IMR-90 (cell line): ENCODE measurements around the gene MADCAM1. TPM values are rescaled to one million over a fixed set of nuclear protein-coding genes. Genes with fewer than 3 reads are reported as not detected.

Experiments
- ATAC-seq: fragments of 200-7000 bp; cut with Tn5 transposase; 2 replicates; pipeline ENCODE4 v1.9.1; 2020; ENCODE audit warnings: low read depth, mild to moderate bottlenecking, moderate library complexity
- BruUV-seq: library from RNA; stranded (reverse); fragments of 400-500 nt; replicated peaks from 2 replicates; lab custom pipeline; 2021; lab: Mats Ljungman, UMichigan
- CTCF ChIA-PET: fragments of 300-600 bp; formaldehyde crosslinking; extraction: SDS; loops from one replicate; lab custom pipeline; 2021; ENCODE audit warnings: antibody characterized with exemption; lab: Yijun Ruan, JAX
- POLR2A ChIA-PET: fragments of 300-600 bp; sonication (Branson Sonifier 250); formaldehyde crosslinking; loops from one replicate; lab custom pipeline; 2022; ENCODE audit warnings: antibody characterized with exemption; ENCODE audit not compliant: unreplicated experiment; lab: Charles Lee
- DNase-seq: peaks from one replicate; pipeline ENCODE4 v3.0.0; 2013
- H2AFZ ChIP-seq: replicated peaks from 2 replicates; pipeline ENCODE3; 2013; ENCODE audit warnings: low read length, mild to moderate bottlenecking; ENCODE audit not compliant: poor library complexity
- H2AK5ac ChIP-seq: 2 replicates; pipeline ENCODE4 v1.6.1; 2013; ENCODE audit warnings: low read depth, low read length, inconsistent platforms
- H2AK9ac ChIP-seq: replicated peaks from 2 replicates; pipeline ENCODE3; 2013; ENCODE audit warnings: mild to moderate bottlenecking, low read depth, low read length, moderate library complexity; ENCODE audit not compliant: poor library complexity
- H2BK120ac ChIP-seq: 2 replicates; pipeline ENCODE4 v1.6.1; 2013; ENCODE audit warnings: low read depth, low read length, inconsistent platforms
- H2BK15ac ChIP-seq: 3 replicates; pipeline ENCODE4 v1.6.1; 2013; ENCODE audit warnings: low read depth, low read length, inconsistent platforms
- H2BK20ac ChIP-seq: 2 replicates; pipeline ENCODE4 v1.6.1; 2013; ENCODE audit warnings: low read depth, mild to moderate bottlenecking, inconsistent platforms, low read length, moderate library complexity
- H2BK5ac ChIP-seq: 2 replicates; pipeline ENCODE4 v1.6.1; 2013; ENCODE audit warnings: mild to moderate bottlenecking, low read depth, low read length, inconsistent platforms; ENCODE audit not compliant: poor library complexity, severe bottlenecking
- H3K14ac ChIP-seq: replicated peaks from 2 replicates; pipeline ENCODE4 v1.6.1; 2013; ENCODE audit warnings: low read depth, low read length, inconsistent platforms
- H3K18ac ChIP-seq: 2 replicates; pipeline ENCODE4 v1.6.1; 2013; ENCODE audit warnings: low read depth, low read length, control low read depth
- H3K23ac ChIP-seq: 2 replicates; pipeline ENCODE4 v1.6.1; 2013; ENCODE audit warnings: low read depth, low read length, inconsistent platforms
- H3K27ac ChIP-seq: 2 replicates; pipeline ENCODE4 v1.5.1; 2013; ENCODE audit warnings: mild to moderate bottlenecking, control low read depth, low read length; ENCODE audit not compliant: insufficient read depth
- H3K27me3 ChIP-seq: 2 replicates; pipeline ENCODE4 v1.6.1; 2013; ENCODE audit warnings: low read length; ENCODE audit not compliant: control insufficient read depth, insufficient read depth
- H3K36me3 ChIP-seq: 2 replicates; pipeline ENCODE4 v1.6.1; 2013; ENCODE audit warnings: low read length, mixed read lengths; ENCODE audit not compliant: control insufficient read depth, insufficient read depth
- H3K4ac ChIP-seq: 2 replicates; pipeline ENCODE4 v1.6.1; 2013; ENCODE audit warnings: low read depth, low read length, inconsistent platforms
- H3K4me1 ChIP-seq: 2 replicates; pipeline ENCODE4 v1.6.1; 2013; ENCODE audit warnings: low read length, mixed read lengths; ENCODE audit not compliant: control insufficient read depth, insufficient read depth
- H3K4me2 ChIP-seq: 2 replicates; pipeline ENCODE4 v1.6.1; 2013; ENCODE audit warnings: low read depth, mild to moderate bottlenecking, control low read depth, low read length, moderate library complexity
- H3K4me3 ChIP-seq: 2 replicates; pipeline ENCODE4 v1.5.1; 2013; ENCODE audit warnings: low read depth, mild to moderate bottlenecking, control low read depth, low read length, moderate library complexity; ENCODE audit not compliant: insufficient read depth
- H3K56ac ChIP-seq: 2 replicates; pipeline ENCODE4 v1.6.1; 2013; ENCODE audit warnings: low read length, inconsistent platforms; ENCODE audit not compliant: insufficient read depth; ENCODE audit errors: extremely low read depth
- H3K79me1 ChIP-seq, 2 experiments: 2 replicates each; pipeline ENCODE4 v1.6.1; 2013; ENCODE audit warnings: low read length in 2 of 2, inconsistent platforms in 1 of 2, low read depth in 1 of 2
- H3K9ac ChIP-seq: 2 replicates; pipeline ENCODE4 v1.6.1; 2013; ENCODE audit warnings: low read depth, low read length, control low read depth
- H3K9me1 ChIP-seq: 2 replicates; pipeline ENCODE4 v1.6.1; 2013; ENCODE audit warnings: low read length, inconsistent platforms; ENCODE audit not compliant: insufficient read depth
- H3K9me3 ChIP-seq: 2 replicates; pipeline ENCODE4 v1.6.1; 2013; ENCODE audit warnings: low read length; ENCODE audit not compliant: control insufficient read depth, insufficient read depth
- H4K20me1 ChIP-seq: 2 replicates; pipeline ENCODE4 v1.6.1; 2013; ENCODE audit warnings: low read length, inconsistent platforms; ENCODE audit not compliant: insufficient read depth
- H4K5ac ChIP-seq: 2 replicates; pipeline ENCODE4 v1.6.1; 2013; ENCODE audit warnings: mild to moderate bottlenecking, low read depth, low read length, control low read depth
- H4K8ac ChIP-seq, 2 experiments: 2 replicates each; pipeline ENCODE4 v1.6.1; 2013; ENCODE audit warnings: low read depth in 2 of 2, low read length in 2 of 2, control low read depth in 1 of 2, inconsistent platforms in 1 of 2
- H4K91ac ChIP-seq: 2 replicates; pipeline ENCODE4 v1.6.1; 2013; ENCODE audit warnings: low read depth, low read length, inconsistent platforms; ENCODE audit not compliant: insufficient read depth
- MAFK ChIP-seq: IDR thresholded peaks from 2 replicates; pipeline ENCODE4 v1.6.1; 2012; ENCODE audit warnings: low read depth, low read length, improper control_type of control experiment
- RAD21 ChIP-seq: IDR thresholded peaks from 2 replicates; pipeline ENCODE4 v1.6.1; 2012; ENCODE audit warnings: low read length, improper control_type of control experiment
- WGBS, 2 experiments: methylation state at CpG; one replicate each; pipeline versions ENCODE4 v1.1.5 to v1.1.7; 2013; ENCODE audit warnings: missing lambda C conversion rate in 2 of 2; ENCODE audit not compliant: insufficient read length in 1 of 2; ENCODE audit errors: extremely low coverage in 2 of 2; 5-methylcytosine and 5-hydroxymethylcytosine counted together
- dilution Hi-C: fragments of 300-500 bp; cut with HindIII; formaldehyde crosslinking; loops from one replicate; pipeline ENCODE4 v1.14.3; 2018; ENCODE audit warnings: low sequenced_read_pairs; ENCODE audit not compliant: unreplicated experiment
- in situ Hi-C: fragments of 300-500 bp; cut with MboI; formaldehyde crosslinking; loops from 3 replicates; pipeline ENCODE4 v1.14.3; 2019; ENCODE audit warnings: low sequenced_read_pairs, inconsistent platforms, mixed read lengths
- intact Hi-C: fragments of 100-400 bp; cut with micrococcal nuclease; formaldehyde crosslinking; loops from 2 replicates; pipeline ENCODE4 v1.10.0; 2022
- polyA plus RNA-seq, 3 experiments: library from polyadenylated mRNA; depleted of rRNA; stranded (reverse); fragments of >200 nt; gene quantifications; 2 replicates each; pipeline ENCODE4 v1.2.3, GENCODE V29; 2012; ENCODE audit warnings: low replicate concordance in 1 of 3
- total RNA-seq: library from RNA; depleted of rRNA; stranded (reverse); fragments of >200 nt; gene quantifications from 2 replicates; pipeline ENCODE4 v1.2.3, GENCODE V29; 2012
- TF ChIP-seq, protein P1 (sequence below): conservative IDR thresholded peaks from 2 replicates; pipeline ENCODE4 v1.5.1; 2012; ENCODE audit warnings: mild to moderate bottlenecking, low read depth, low read length, improper control_type of control experiment

The MADCAM1 gene
- total and polyA plus RNA-seq, 2 of the 4 experiments (the other 2 are of a cell fraction) = 0.24 TPM; not detected in 1

DNA sequence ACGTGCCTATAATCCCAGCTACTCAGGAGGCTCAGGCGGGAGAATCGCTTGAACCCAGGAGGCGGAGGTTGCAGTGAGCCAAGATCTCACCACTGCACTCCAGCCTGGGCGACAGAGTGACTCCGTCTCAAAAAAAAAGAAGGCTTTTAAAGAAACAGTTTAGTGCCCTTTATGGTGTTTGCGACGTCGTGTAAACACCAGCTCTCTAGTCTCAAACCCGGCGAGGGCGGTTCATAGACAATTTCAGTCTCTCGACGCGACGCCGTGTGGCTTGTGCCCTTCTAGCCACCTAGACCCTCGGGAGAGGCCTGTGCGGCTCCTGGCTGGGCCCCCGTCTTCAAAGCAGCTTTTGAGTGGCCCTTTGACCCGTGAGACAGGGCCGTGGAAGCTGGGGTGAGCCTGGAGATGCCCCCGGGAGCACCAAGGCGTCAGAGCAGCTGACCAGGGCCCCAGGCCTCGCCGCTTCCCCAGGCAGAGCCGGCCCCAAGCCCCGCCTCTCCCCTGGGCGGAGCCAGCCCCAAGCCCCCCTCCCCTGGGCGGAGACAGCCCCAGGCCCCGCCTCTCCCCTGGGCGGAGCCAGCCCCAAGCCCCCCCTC, 5.0 kb upstream of the MADCAM1 start:
- DNase-seq (no peak), ATAC-seq (no peak)
- Histone ChIP-seq H3K9ac (no peak overlapping the region), H3K18ac (no peak overlapping the region), H3K36me3 (no peaks in the 10 kb centered on the region), H3K27me3 (peaks cover 5% of the 10 kb centered on the region; the same call in 1 of the 2 replicates), H2BK20ac (no peak overlapping the region), H3K4me2 (no peak overlapping the region), H3K14ac (no peak overlapping the region), H3K56ac (no peak overlapping the region), H2AFZ (peak overlapping the region; percentile 51), H2BK5ac (no peak overlapping the region), H2AK5ac (no peak overlapping the region), H4K20me1 (no peaks in the 10 kb centered on the region), H3K4me1 (peaks cover 4% of the 10 kb centered on the region; the same call in 1 of the 2 replicates), H3K4ac (no peak overlapping the region), H3K23ac (no peak overlapping the region), H2BK120ac (no peak overlapping the region), H3K79me1 (peaks cover 0 to 7% of the 10 kb centered on the region in 2 experiments; a peak in 1 of 4 replicates), H4K91ac (no peak overlapping the region), H3K9me1 (peaks cover 4% of the 10 kb centered on the region; the same call in 1 of the 2 replicates), H3K27ac (no peak overlapping the region), H4K8ac (no peak overlapping the region), H3K4me3 (no peak overlapping the region), H2BK15ac (no peak overlapping the region), H3K9me3 (no peaks in the 10 kb centered on the region), H4K5ac (no peak overlapping the region), H2AK9ac (no peak overlapping the region)
- ChIA-PET POLR2A (no interaction called here), CTCF (interaction anchor here (2.0 kb wide), 1 partner anchor 15 kb away, joined by 7 read pairs; no protein-coding TSS in a partner anchor)
- dilution Hi-C loops = no loop called here
- no TSS peak for BruUV-seq
- in situ Hi-C loops = no loop called here
- intact Hi-C loops = no loop called here
- WGBS, 2 experiments = 65% methylated on average over 9 of the region's 32 CpGs; no CpG with 5 or more reads in 1 of the 2 experiments
- TF ChIP-seq, protein P1, sequence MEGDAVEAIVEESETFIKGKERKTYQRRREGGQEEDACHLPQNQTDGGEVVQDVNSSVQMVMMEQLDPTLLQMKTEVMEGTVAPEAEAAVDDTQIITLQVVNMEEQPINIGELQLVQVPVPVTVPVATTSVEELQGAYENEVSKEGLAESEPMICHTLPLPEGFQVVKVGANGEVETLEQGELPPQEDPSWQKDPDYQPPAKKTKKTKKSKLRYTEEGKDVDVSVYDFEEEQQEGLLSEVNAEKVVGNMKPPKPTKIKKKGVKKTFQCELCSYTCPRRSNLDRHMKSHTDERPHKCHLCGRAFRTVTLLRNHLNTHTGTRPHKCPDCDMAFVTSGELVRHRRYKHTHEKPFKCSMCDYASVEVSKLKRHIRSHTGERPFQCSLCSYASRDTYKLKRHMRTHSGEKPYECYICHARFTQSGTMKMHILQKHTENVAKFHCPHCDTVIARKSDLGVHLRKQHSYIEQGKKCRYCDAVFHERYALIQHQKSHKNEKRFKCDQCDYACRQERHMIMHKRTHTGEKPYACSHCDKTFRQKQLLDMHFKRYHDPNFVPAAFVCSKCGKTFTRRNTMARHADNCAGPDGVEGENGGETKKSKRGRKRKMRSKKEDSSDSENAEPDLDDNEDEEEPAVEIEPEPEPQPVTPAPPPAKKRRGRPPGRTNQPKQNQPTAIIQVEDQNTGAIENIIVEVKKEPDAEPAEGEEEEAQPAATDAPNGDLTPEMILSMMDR = no peak
- TF ChIP-seq MAFK = no peak
- TF ChIP-seq RAD21 = no peak
